GM12874 (cell line): ENCODE measurements around the gene ACER1.

Experiments
- TF ChIP-seq, protein P1 (sequence below): IDR thresholded peaks from 2 replicates; pipeline ENCODE4 v1.5.1; 2011; ENCODE audit warnings: low read depth, mild to moderate bottlenecking, control low read depth, low read length, moderate library complexity; ENCODE audit not compliant: insufficient read depth

ACER1 gene

DNA sequence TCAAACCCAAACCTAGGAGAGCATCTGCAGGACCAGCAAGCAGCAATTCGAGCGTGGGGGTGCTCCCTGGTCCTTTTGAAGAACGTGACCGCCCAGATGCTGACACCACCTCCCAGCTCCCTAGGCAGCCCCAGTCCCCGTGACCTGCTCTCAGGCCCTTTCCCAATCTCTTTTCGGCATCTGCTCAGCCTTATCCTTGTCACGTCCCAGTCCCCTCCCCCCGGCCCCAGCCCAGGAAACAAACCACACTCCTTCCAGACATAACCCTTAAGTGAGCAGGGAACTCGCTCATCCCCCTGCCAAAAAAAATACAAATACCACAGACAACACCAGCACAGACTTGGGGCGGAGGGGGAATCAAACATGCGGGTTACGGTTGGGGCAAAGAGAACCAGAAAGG, 57.0 kb downstream of the ACER1 start:
- TF ChIP-seq, protein P1, sequence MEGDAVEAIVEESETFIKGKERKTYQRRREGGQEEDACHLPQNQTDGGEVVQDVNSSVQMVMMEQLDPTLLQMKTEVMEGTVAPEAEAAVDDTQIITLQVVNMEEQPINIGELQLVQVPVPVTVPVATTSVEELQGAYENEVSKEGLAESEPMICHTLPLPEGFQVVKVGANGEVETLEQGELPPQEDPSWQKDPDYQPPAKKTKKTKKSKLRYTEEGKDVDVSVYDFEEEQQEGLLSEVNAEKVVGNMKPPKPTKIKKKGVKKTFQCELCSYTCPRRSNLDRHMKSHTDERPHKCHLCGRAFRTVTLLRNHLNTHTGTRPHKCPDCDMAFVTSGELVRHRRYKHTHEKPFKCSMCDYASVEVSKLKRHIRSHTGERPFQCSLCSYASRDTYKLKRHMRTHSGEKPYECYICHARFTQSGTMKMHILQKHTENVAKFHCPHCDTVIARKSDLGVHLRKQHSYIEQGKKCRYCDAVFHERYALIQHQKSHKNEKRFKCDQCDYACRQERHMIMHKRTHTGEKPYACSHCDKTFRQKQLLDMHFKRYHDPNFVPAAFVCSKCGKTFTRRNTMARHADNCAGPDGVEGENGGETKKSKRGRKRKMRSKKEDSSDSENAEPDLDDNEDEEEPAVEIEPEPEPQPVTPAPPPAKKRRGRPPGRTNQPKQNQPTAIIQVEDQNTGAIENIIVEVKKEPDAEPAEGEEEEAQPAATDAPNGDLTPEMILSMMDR, result no peak

DNA sequence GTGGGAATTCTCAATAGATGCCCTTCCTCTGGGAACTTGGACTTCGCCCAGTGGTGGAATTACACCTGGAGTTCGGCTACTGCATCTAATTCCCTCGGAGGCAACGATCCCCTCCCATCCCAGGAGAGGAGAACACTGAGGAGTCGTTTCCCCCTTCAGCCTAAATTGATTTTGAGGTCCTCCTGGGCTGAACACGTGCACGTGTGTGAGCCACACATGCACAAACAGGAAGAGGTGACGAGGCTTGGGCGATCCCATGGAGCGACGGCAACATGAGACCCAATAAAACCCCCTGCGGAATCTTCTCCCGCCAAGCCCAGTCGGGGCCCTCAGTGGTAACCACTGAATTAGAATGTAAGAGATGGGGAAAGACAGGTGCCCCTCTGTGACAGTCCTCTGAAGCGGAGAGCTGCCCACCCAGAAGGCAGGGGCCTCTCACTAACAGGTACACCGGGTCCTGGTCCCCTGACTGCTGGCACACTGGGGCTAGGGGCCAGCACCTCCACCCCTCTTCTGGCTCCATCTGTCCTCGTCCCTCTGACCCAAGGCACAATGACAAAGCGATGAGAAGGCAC, 58.2 kb downstream of the ACER1 start:
- TF ChIP-seq, protein P1, result no peak

DNA sequence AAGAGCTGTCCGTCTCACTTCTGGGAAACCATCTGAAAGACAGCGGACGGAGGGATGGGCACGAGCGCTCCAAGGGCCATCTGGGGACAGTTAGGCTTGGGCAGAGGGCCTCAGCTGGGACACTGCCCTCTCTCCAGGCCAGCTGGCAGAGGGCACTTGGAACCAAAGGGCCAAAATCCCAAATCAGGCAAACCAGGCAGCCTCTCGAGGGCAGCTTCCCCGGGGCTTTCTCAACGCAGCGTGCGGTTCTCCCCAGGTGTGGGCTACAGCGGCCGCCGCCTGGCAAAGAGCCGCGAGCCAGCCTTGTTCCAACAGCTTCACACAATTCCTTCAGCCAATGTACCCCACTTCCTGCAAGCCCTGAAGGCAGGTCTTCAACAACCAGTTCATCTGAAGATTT, 58.7 kb downstream of the ACER1 start:
- TF ChIP-seq, protein P1, result no peak

DNA sequence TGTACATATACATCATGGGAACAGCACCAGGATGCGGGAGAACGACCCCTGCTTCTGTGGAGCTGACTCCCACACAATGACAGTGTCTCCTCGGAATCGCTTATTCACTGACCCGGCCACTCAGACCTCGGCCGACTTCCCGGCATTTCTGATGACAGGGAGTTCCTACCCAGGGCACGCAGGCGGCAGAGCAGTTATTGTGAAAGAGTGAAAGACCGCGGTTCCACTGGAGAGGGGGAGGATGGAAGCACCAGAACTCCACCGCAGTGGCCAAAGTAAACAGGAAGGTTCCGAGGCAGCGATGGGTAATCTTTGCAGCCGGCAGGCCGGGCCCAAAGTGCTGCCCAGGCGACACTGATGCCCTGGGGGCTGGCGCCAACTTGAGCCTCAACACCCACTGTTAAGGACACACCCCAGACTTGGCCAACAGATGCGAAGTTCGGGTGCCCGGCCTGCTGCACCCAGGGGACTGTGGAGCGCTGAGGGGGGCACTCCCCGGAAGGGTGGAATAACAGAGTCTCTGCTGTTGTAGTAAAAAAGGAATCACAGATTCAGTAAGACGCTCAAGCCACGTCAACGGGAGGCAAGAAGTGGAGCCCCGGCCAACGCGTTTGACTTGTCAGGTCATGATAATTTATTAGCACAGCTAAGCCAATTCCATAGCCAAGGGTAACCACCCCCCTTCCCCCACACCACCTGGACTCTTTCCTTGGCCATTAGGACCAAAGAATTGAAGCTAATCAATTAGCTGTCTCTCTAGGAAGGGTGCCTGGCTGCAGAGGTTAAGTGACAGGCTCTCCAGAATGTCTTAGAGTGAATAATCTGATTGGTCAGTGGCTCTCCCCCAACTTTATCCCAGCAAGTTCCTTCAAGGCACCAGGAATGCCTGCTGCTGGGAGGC, 59.5 kb downstream of the ACER1 start:
- TF ChIP-seq, protein P1, result no peak

DNA sequence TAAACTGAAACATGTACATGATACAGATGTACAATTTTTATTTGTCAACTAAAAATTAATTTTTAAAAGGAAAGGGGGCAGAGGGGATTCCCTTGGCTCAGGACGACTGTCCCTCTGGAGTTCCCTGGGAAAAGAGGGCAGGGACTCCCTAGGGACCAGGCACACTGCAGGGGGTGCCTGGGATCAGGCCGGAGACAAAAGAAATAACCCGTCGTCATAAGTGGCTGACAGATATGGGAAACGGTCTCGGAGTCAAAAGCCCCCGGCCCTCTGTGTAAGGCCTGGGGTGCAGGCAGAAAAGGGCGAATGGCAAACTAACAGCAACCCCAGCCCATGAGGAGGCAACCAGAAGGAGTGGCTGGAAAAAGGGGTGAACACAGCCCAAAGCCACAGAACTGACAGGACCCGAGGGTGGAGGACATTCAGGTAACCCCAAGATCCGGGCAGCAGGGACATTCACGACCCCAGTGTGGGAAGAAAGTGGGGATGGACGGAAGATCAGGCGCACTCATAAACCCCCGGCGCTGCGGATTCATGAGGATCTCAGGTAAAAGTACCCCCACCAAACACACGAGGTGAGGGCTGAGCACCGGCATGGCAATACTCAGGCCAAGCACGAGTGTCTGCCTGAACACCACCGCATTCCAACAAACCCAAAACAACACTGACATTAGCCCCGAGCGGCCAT, 60.4 kb downstream of the ACER1 start:
- TF ChIP-seq, protein P1, result no peak

DNA sequence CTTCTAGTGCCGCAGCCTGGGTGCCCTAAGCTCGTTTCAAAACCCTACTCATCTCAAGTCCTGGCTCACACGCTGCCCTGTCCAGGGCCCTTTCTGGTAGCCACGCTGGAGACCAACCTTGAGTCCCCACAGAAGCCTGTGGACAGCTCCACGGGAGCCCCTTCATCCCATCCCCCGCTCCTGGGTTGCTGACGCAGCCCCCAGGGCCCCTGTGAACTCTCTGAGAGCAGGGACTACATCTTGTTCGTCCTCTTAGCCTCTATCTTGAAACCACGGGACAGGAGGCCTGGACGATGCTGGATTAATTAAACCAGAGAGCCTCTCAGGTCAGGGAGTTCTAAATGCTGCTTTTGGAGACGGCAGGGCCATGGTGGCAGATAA, 61.0 kb downstream of the ACER1 start:
- TF ChIP-seq, protein P1, result no peak

DNA sequence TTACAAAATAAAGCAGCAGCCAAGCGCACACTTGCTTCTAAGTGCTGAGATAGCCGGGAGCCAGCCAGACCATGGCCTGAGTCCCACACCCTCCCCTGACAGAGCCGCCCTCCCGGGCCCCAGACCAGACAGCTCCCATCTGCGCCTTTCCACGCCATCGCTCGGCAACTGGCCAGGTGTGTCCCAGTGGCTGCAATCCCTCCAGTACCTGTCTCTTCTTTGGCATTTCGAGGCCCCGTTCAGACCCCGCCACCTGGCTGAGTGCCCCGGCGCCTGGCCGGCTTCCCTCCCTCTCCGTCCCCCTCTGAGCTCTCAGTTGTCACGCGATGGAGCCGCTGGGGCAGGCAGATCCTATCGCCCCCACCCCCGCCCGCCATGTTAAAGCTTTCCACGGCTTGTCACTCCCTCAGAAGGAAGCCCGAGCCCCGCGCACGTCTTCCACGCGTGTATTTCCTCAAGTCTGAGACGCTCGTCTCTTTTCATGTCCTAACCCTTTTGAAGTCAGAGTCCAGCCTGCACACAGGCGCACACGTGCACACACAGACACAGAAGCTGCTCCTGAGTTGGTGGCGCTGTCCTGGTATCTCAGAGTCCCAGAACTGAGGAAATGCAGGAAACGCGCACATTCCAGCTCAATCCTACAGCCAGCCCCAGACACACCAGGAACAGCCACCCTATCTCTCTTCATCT, 61.5 kb downstream of the ACER1 start:
- TF ChIP-seq, protein P1, result no peak
